Suprapubic skin (tissue), 4 donors: ENCODE data around the gene NMNAT2. TPM values are rescaled to one million over a fixed set of nuclear protein-coding genes. Genes with fewer than 3 reads are reported as not detected.

Experiments used
- DNase-seq, 2 donors: peaks; one replicate each; pipeline ENCODE4 v3.0.0-alpha.2; 2019; ENCODE audit warnings: low spot score in 2 of 2
- H3K27ac ChIP-seq: fragments of 200-600 bp; sonication (generic); one replicate; pipeline ENCODE4 v1.5.1; 2019
- H3K27me3 ChIP-seq: fragments of 200-600 bp; sonication (generic); one replicate; pipeline ENCODE4 v1.5.1; 2019
- H3K36me3 ChIP-seq: fragments of 200-600 bp; sonication (generic); one replicate; pipeline ENCODE4 v1.5.1; 2019
- H3K4me1 ChIP-seq: fragments of 200-600 bp; sonication (generic); one replicate; pipeline ENCODE4 v1.5.1; 2019
- H3K4me3 ChIP-seq: fragments of 200-600 bp; sonication (generic); one replicate; pipeline ENCODE4 v1.5.1; 2019; ENCODE audit warnings: mild to moderate bottlenecking
- H3K9me3 ChIP-seq: fragments of 200-600 bp; sonication (generic); one replicate; pipeline ENCODE4 v1.5.1; 2019
- CTCF ChIP-seq, 2 donors: fragments of 200-600 bp in 1 of 2; fragments of 450-650 bp in 1 of 2; sonication (generic) in 1 of 2; IDR thresholded peaks; one replicate each; pipeline ENCODE4 v1.5.1; 2016 to 2019; ENCODE audit warnings: antibody characterized with exemption in 2 of 2, mild to moderate bottlenecking in 1 of 2, moderate library complexity in 1 of 2
- EP300 ChIP-seq: sonication (generic); formaldehyde crosslinking; IDR thresholded peaks from one replicate; pipeline ENCODE4 v1.6.1; 2017; ENCODE audit warnings: antibody characterized with exemption
- POLR2A ChIP-seq, 2 donors: fragments of 450-650 bp; IDR thresholded peaks; one replicate each; pipeline ENCODE4 v1.6.1; 2017; ENCODE audit warnings: antibody characterized with exemption in 2 of 2, mild to moderate bottlenecking in 2 of 2, moderate library complexity in 2 of 2
- POLR2AphosphoS5 ChIP-seq, 3 donors: sonication (generic); formaldehyde crosslinking; IDR thresholded peaks; one replicate each; pipeline ENCODE4 v1.6.1; 2017; ENCODE audit warnings: antibody characterized with exemption in 3 of 3
- WGBS: methylation state at CpG from one replicate; pipeline ENCODE4 v1.1.5; 2018; 5-methylcytosine and 5-hydroxymethylcytosine counted together
- total RNA-seq, 4 donors: library from RNA; depleted of rRNA; stranded (reverse); fragments of >200 nt; gene quantifications; one replicate each; pipeline ENCODE4 v1.1.0, GENCODE V29; 2016

Gene NMNAT2
- total RNA-seq, 4 donors from 2014 or later: 0.48 to 0.81 (median 0.68) TPM

- H3K4me1 ChIP-seq: no peaks in the 10 kb centered on the region
- H3K27me3 ChIP-seq: peaks cover 4% of the 10 kb centered on the region
- H3K4me3 ChIP-seq: no peak overlapping the region
- 89% methylated on average over 13 of the region's 13 CpGs for WGBS
- H3K36me3 ChIP-seq: no peaks in the 10 kb centered on the region
- TF ChIP-seq EP300: no peak
- TF ChIP-seq POLR2A (IDR thresholded peaks at IDR 0.05): no peak
- TF ChIP-seq POLR2AphosphoS5 (IDR thresholded peaks at IDR 0.05): no peak
- TF ChIP-seq CTCF (IDR thresholded peaks at IDR 0.05): no peak
- no peak overlapping the region for H3K27ac ChIP-seq
- DNase-seq: no peak
- H3K9me3 ChIP-seq: no peaks in the 10 kb centered on the region
These were observed 31.1 kb upstream of the NMNAT2 start for GRCh38 chr1:183449223-183449770.

GRCh38 chr1:183444243-183444642 is 26.1 kb upstream of the NMNAT2 start:
- Histone ChIP-seq H3K36me3 (no peaks in the 10 kb centered on the region), H3K4me3 (no peak overlapping the region), H3K27ac (no peak overlapping the region), H3K4me1 (no peaks in the 10 kb centered on the region), H3K27me3 (no peaks in the 10 kb centered on the region), H3K9me3 (no peaks in the 10 kb centered on the region)
- no peak for DNase-seq
- 60% methylated on average over 3 of the region's 3 CpGs for WGBS
- TF ChIP-seq EP300 (no peak), POLR2AphosphoS5 (IDR thresholded peaks at IDR 0.05) (no peak), POLR2A (IDR thresholded peaks at IDR 0.05) (no peak), CTCF (IDR thresholded peaks at IDR 0.05) (no peak)

GRCh38 chr1:183443466-183443865 is 25.3 kb upstream of the NMNAT2 start:
- Histone ChIP-seq H3K9me3 (no peaks in the 10 kb centered on the region), H3K4me3 (no peak overlapping the region), H3K36me3 (no peaks in the 10 kb centered on the region), H3K27ac (no peak overlapping the region), H3K27me3 (no peaks in the 10 kb centered on the region), H3K4me1 (no peaks in the 10 kb centered on the region)
- WGBS: 57% methylated on average over 1 of the region's 1 CpG
- TF ChIP-seq POLR2A (IDR thresholded peaks at IDR 0.05) (no peak), EP300 (no peak)
- no peak for DNase-seq

- Histone ChIP-seq H3K4me1 (no peaks in the 10 kb centered on the region), H3K27me3 (no peaks in the 10 kb centered on the region), H3K9me3 (no peaks in the 10 kb centered on the region), H3K4me3 (no peak overlapping the region), H3K36me3 (no peaks in the 10 kb centered on the region), H3K27ac (no peak overlapping the region)
- WGBS: 91% methylated on average over 2 of the region's 2 CpGs
- DNase-seq: no peak
- TF ChIP-seq POLR2AphosphoS5 (IDR thresholded peaks at IDR 0.05): no peak
- TF ChIP-seq EP300: no peak
- no peak for TF ChIP-seq CTCF (IDR thresholded peaks at IDR 0.05)
- no peak for TF ChIP-seq POLR2A (IDR thresholded peaks at IDR 0.05)
These were observed 24.8 kb upstream of the NMNAT2 start for GRCh38 chr1:183443011-183443410.

GRCh38 chr1:183438060-183438459 is 19.9 kb upstream of the NMNAT2 start:
- peaks cover 4% of the 10 kb centered on the region for H3K27me3 ChIP-seq
- 88% methylated on average over 2 of the region's 2 CpGs for WGBS
- no peak overlapping the region for H3K4me3 ChIP-seq
- H3K9me3 ChIP-seq: no peaks in the 10 kb centered on the region
- no peaks in the 10 kb centered on the region for H3K36me3 ChIP-seq
- no peak for DNase-seq
- no peaks in the 10 kb centered on the region for H3K4me1 ChIP-seq
- TF ChIP-seq POLR2A (IDR thresholded peaks at IDR 0.05) (no peak), POLR2AphosphoS5 (IDR thresholded peaks at IDR 0.05) (no peak), CTCF (IDR thresholded peaks at IDR 0.05) (no peak), EP300 (no peak)
- no peak overlapping the region for H3K27ac ChIP-seq

- Histone ChIP-seq H3K27me3 (peaks cover 4% of the 10 kb centered on the region), H3K4me1 (no peaks in the 10 kb centered on the region), H3K36me3 (no peaks in the 10 kb centered on the region), H3K4me3 (no peak overlapping the region), H3K27ac (no peak overlapping the region), H3K9me3 (no peaks in the 10 kb centered on the region)
- DNase-seq: no peak
- WGBS: 81% methylated on average over 2 of the region's 2 CpGs
- no peak for TF ChIP-seq EP300
- TF ChIP-seq POLR2A (IDR thresholded peaks at IDR 0.05): no peak
These were observed 17.3 kb upstream of the NMNAT2 start for GRCh38 chr1:183435497-183435896.
